WI38 (cell line): ENCODE measurements around the gene FIGNL2.
"Not testable (repeated sequence)": the region's sequence is repeated elsewhere in the genome, so short reads cannot be mapped to it uniquely, and the experiment has no call there.

Experiments
- H3K4me3 ChIP-seq: 2 replicates; pipeline ENCODE4 v1.5.1; 2011; ENCODE audit warnings: low read depth, mild to moderate bottlenecking, control low read depth, low read length
- TF ChIP-seq, protein P1 (sequence below): IDR thresholded peaks from 2 replicates; pipeline ENCODE4 v1.5.1; 2012; ENCODE audit warnings: low read depth, mild to moderate bottlenecking, control low read depth, low read length

The FIGNL2 gene

GRCh38 chr12:51890133-51890464, 41.6 kb upstream of the FIGNL2 start:
- H3K4me3 ChIP-seq, result no peak overlapping the region
- TF ChIP-seq, protein P1, sequence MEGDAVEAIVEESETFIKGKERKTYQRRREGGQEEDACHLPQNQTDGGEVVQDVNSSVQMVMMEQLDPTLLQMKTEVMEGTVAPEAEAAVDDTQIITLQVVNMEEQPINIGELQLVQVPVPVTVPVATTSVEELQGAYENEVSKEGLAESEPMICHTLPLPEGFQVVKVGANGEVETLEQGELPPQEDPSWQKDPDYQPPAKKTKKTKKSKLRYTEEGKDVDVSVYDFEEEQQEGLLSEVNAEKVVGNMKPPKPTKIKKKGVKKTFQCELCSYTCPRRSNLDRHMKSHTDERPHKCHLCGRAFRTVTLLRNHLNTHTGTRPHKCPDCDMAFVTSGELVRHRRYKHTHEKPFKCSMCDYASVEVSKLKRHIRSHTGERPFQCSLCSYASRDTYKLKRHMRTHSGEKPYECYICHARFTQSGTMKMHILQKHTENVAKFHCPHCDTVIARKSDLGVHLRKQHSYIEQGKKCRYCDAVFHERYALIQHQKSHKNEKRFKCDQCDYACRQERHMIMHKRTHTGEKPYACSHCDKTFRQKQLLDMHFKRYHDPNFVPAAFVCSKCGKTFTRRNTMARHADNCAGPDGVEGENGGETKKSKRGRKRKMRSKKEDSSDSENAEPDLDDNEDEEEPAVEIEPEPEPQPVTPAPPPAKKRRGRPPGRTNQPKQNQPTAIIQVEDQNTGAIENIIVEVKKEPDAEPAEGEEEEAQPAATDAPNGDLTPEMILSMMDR, result no peak

- TF ChIP-seq, protein P1, result peak; percentile 19
Measured at GRCh38 chr12:51889216-51890132, 41.0 kb upstream of the FIGNL2 start.

GRCh38 chr12:51888316-51889215, 40.0 kb upstream of the FIGNL2 start:
- no peak overlapping the region for H3K4me3 ChIP-seq
- TF ChIP-seq, protein P1, result no peak

More at GRCh38 chr12:51889216-51890132, 41.0 kb upstream of the FIGNL2 start:
- H3K4me3 ChIP-seq, result no peak overlapping the region

DNA sequence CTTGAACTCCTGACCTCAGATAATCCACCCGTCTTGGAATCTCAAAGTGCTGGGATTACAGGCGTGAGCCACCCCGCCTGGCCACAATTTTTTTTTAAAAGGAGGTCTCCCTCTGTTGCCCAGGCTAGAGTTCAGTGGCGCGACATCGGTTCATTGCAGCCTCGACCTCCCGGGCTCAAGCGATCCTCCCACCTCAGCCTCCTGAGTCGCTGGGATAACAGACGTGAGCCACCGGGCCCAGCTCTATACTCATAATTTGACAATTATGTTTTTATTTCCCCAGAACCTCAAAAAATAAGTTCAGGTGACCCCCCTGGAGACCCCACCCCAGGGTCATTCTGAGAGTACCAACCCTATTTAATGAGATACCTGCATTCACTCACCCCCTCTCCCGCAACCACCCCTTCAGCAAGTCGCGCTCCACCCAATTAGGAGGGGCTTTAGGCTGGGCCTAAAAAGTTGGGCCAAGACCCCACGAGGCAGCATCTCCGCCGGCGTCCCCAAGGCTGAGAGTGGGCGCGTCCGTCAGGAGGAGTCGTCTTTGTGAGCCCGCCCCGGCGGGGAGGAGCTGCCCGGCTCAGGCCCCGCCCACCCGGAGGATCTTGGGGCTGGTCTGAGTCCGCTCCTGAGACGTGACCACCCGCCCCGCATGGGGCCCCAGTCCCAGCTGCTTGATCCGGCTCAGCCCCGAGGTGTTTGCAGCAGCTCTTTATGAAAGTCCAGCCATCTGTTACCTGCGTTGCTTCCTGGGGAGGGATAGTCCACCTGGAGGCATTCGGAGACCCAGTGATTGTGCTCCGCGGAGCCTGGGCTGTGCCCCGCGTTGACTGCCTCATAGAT, 39.2 kb upstream of the FIGNL2 start, which contains the start of gene ANKRD33:
Gene ANKRD33 (plus strand): TSS at position 628 of the 840 bp plus-strand sequence. CDS start 84 bp downstream, at position 712.
- TF ChIP-seq, protein P1, result no peak
- no peak within 1 kb of the TSS for H3K4me3 ChIP-seq

GRCh38 chr12:51886021-51886710, 37.6 kb upstream of the FIGNL2 start:
- no peak overlapping the region for H3K4me3 ChIP-seq
- TF ChIP-seq, protein P1, result no peak

DNA sequence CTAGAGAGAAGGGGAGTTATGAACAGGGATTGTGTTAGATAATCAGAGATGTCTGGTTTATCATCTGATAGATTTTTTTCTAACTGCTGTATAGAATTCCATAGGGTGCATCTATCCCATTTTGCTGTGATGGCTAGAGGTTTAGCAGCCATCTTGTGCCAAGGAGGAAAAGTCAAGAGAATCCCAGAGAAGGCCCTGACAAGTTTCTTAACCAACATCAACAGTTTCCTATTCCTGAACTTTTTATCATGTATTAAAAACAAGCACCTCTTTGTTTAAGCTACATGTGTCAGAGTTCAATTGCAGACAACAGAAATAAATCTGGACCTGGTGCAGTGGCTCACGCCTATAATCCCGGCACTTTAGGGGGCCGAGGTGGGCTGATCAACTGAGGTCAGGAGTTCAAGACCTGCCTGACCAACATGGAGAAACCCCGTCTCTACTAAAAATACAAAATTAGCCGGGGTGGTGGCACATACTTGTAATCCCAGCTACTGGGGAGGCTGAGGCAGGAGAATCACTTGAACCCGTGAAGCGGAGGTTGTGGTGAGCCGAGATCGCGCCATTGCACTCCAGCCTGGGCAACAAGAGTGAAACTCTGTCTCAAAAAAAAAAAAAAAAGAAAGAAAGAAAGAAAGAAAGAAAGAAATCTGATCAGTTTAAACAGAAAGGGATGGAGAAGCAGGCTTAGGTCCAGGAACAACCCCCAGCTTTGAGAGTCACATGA, 36.9 kb upstream of the FIGNL2 start:
- not testable (repeated sequence) for H3K4me3 ChIP-seq
